H9 (cell line): ENCODE results near the gene UPF3A. TPM values are rescaled to one million over a fixed set of nuclear protein-coding genes. Genes with fewer than 3 reads are reported as not detected.
A peak's percentile ranks its signal among the peaks of the same experiment; 100 is the strongest.
"Not testable (repeated sequence)": the region's sequence is repeated elsewhere in the genome, so short reads cannot be mapped to it uniquely, and the experiment has no call there.

ENCODE experiments used
- DNase-seq: peaks from one replicate; pipeline ENCODE4 v3.0.0-alpha.2; 2017
- H2AFZ ChIP-seq: one replicate; pipeline ENCODE4 v1.6.1; 2013; ENCODE audit warnings: mild to moderate bottlenecking, low read length, control low read depth, moderate library complexity
- H2AK5ac ChIP-seq: 2 replicates; pipeline ENCODE4 v1.6.1; 2013; ENCODE audit warnings: low read length, control low read depth, mixed read lengths; ENCODE audit not compliant: insufficient read length
- H2BK120ac ChIP-seq: one replicate; pipeline ENCODE4 v1.6.1; 2013; ENCODE audit warnings: low read depth, mild to moderate bottlenecking, low read length, control low read depth, inconsistent platforms; ENCODE audit not compliant: poor library complexity, severe bottlenecking
- H2BK12ac ChIP-seq: 2 replicates; pipeline ENCODE4 v1.6.1; 2013; ENCODE audit warnings: low read length, control low read depth, mixed read lengths, low read depth; ENCODE audit not compliant: insufficient read length
- H2BK15ac ChIP-seq: 2 replicates; pipeline ENCODE4 v1.6.1; 2013; ENCODE audit warnings: low read depth, low read length, control low read depth
- H2BK20ac ChIP-seq: one replicate; pipeline ENCODE4 v1.6.1; 2013; ENCODE audit warnings: low read depth, mild to moderate bottlenecking, low read length, control low read depth, inconsistent platforms; ENCODE audit not compliant: poor library complexity, severe bottlenecking
- H2BK5ac ChIP-seq: 2 replicates; pipeline ENCODE4 v1.6.1; 2013; ENCODE audit warnings: low read length, control low read depth, mixed read lengths; ENCODE audit not compliant: insufficient read length
- H3K14ac ChIP-seq: 2 replicates; pipeline ENCODE4 v1.6.1; 2013; ENCODE audit warnings: low read length, control low read depth; ENCODE audit not compliant: insufficient read depth
- H3K18ac ChIP-seq: 2 replicates; pipeline ENCODE4 v1.6.1; 2013; ENCODE audit warnings: low read depth, mild to moderate bottlenecking, mixed read lengths, low read length, control low read depth; ENCODE audit not compliant: insufficient read length
- H3K23ac ChIP-seq: 2 replicates; pipeline ENCODE4 v1.6.1; 2013; ENCODE audit warnings: low read length, control low read depth, mixed read lengths, low read depth; ENCODE audit not compliant: insufficient read length
- H3K23me2 ChIP-seq: 2 replicates; pipeline ENCODE4 v1.6.1; 2013; ENCODE audit warnings: low read depth, mild to moderate bottlenecking, mixed read lengths, low read length, control low read depth; ENCODE audit not compliant: insufficient read length, poor library complexity, severe bottlenecking
- H3K27ac ChIP-seq: 2 replicates; pipeline ENCODE4 v1.5.1; 2013; ENCODE audit warnings: low read length, control low read depth, mixed read lengths, low read depth; ENCODE audit not compliant: insufficient read length
- H3K27me3 ChIP-seq: 2 replicates; pipeline ENCODE4 v1.6.1; 2013; ENCODE audit warnings: low read length, control low read depth, inconsistent platforms; ENCODE audit not compliant: insufficient read depth
- H3K4ac ChIP-seq: 2 replicates; pipeline ENCODE4 v1.6.1; 2013; ENCODE audit warnings: low read depth, mild to moderate bottlenecking, control low read depth, inconsistent platforms, low read length, moderate library complexity
- H3K4me1 ChIP-seq: 2 replicates; pipeline ENCODE4 v1.6.1; 2013; ENCODE audit warnings: low read length, control low read depth, inconsistent platforms; ENCODE audit not compliant: insufficient read depth
- H3K4me2 ChIP-seq: 2 replicates; pipeline ENCODE4 v1.6.1; 2013; ENCODE audit warnings: low read length, control low read depth, mixed read lengths; ENCODE audit not compliant: insufficient read length, insufficient read depth
- H3K56ac ChIP-seq: 2 replicates; pipeline ENCODE4 v1.6.1; 2013; ENCODE audit warnings: low read depth, mild to moderate bottlenecking, mixed read lengths, low read length, control low read depth; ENCODE audit not compliant: insufficient read length
- H3K79me1 ChIP-seq: 2 replicates; pipeline ENCODE4 v1.6.1; 2013; ENCODE audit warnings: low read depth, mild to moderate bottlenecking, moderate library complexity, low read length, control low read depth, inconsistent platforms; ENCODE audit not compliant: insufficient read depth, poor library complexity, severe bottlenecking
- H3K79me2 ChIP-seq: 2 replicates; pipeline ENCODE4 v1.6.1; 2013; ENCODE audit warnings: low read length, control low read depth, inconsistent platforms; ENCODE audit not compliant: insufficient read depth
- H3K9ac ChIP-seq: 2 replicates; pipeline ENCODE4 v1.6.1; 2013; ENCODE audit warnings: low read length, control low read depth, mixed read lengths; ENCODE audit not compliant: insufficient read length; ENCODE audit errors: extremely low read depth
- H3K9me3 ChIP-seq: one replicate; pipeline ENCODE4 v1.6.1; 2013; ENCODE audit warnings: low read depth, low read length, inconsistent platforms; ENCODE audit not compliant: control insufficient read depth
- H3T11ph ChIP-seq: one replicate; pipeline ENCODE4 v1.6.1; 2013; ENCODE audit warnings: mild to moderate bottlenecking, low read length, control low read depth, inconsistent platforms
- H4K20me1 ChIP-seq: one replicate; pipeline ENCODE4 v1.6.1; 2013; ENCODE audit not compliant: control insufficient read depth, insufficient read length, insufficient read depth
- H4K5ac ChIP-seq: 2 replicates; pipeline ENCODE4 v1.6.1; 2013; ENCODE audit warnings: low read depth, mild to moderate bottlenecking, mixed read lengths, low read length, control low read depth; ENCODE audit not compliant: insufficient read length
- H4K8ac ChIP-seq: replicated peaks from 2 replicates; pipeline ENCODE4 v1.6.1; 2013; ENCODE audit warnings: low read length, control low read depth, mixed read lengths, low read depth; ENCODE audit not compliant: insufficient read length
- H4K91ac ChIP-seq: 2 replicates; pipeline ENCODE4 v1.6.1; 2013; ENCODE audit warnings: low read depth, mild to moderate bottlenecking, moderate library complexity, mixed read lengths, low read length, control low read depth; ENCODE audit not compliant: insufficient read length
- H3K27ac Mint-ChIP-seq, 3 experiments: 2 replicates in 2 of 3; 3 replicates in 1 of 3; pipeline ENCODE4 v1.8.0; 2020 to 2021; ENCODE audit warnings: mixed read lengths in 3 of 3, mild to moderate bottlenecking in 1 of 3, moderate library complexity in 1 of 3
- H3K27me3 Mint-ChIP-seq: 2 replicates; pipeline ENCODE4 v1.8.0; 2021; ENCODE audit warnings: low read depth, mild to moderate bottlenecking, moderate library complexity, mixed read lengths
- H3K36me3 Mint-ChIP-seq, 3 experiments: 2 replicates in 2 of 3; 3 replicates in 1 of 3; pipeline ENCODE4 v1.8.0; 2020 to 2021; ENCODE audit warnings: low read depth in 3 of 3, mixed read lengths in 3 of 3; ENCODE audit not compliant: insufficient read depth in 1 of 3
- H3K4me1 Mint-ChIP-seq, 2 experiments: 2 replicates each; pipeline ENCODE4 v1.8.0; 2020; ENCODE audit warnings: mixed read lengths in 2 of 2
- H3K4me3 Mint-ChIP-seq, 2 experiments: 2 replicates in 1 of 2; 3 replicates in 1 of 2; pipeline ENCODE4 v1.8.0; 2020 to 2021; ENCODE audit warnings: mild to moderate bottlenecking in 2 of 2, mixed read lengths in 2 of 2, moderate library complexity in 1 of 2
- H3K9me3 Mint-ChIP-seq, 2 experiments: 2 replicates in 1 of 2; 3 replicates in 1 of 2; pipeline ENCODE4 v1.8.0; 2020; ENCODE audit warnings: mild to moderate bottlenecking in 2 of 2, mixed read lengths in 2 of 2, moderate library complexity in 1 of 2
- WGBS: extraction: QIAGEN DNeasy Blood & Tissue Kit; methylation state at CpG from one replicate; pipeline ENCODE4 v1.1.7; 2013; ENCODE audit warnings: missing lambda C conversion rate, low lambda C conversion rate, mixed read lengths; ENCODE audit not compliant: insufficient read length; ENCODE audit errors: extremely low coverage; 5-methylcytosine and 5-hydroxymethylcytosine counted together
- total RNA-seq: library from RNA; stranded (reverse); gene quantifications from 2 replicates; pipeline ENCODE4 v1.2.1, GENCODE V29; 2021
- TF ChIP-seq, protein P1 (sequence below): fragments of 200-600 bp; sonication (generic); conservative IDR thresholded peaks from 3 replicates; pipeline ENCODE4 v1.8.0; 2021; ENCODE audit warnings: antibody characterized with exemption, mild to moderate bottlenecking

UPF3A gene
- total RNA-seq, 1 experiment from 2014 or later: 81.8 TPM

GRCh38 chr13:114330086-114330485 lies 48.7 kb downstream of the UPF3A start:
- Histone ChIP-seq H3K4ac (no peak overlapping the region), H3K79me1 (no peaks in the 10 kb centered on the region), H3K18ac (no peak overlapping the region), H2BK120ac (no peak overlapping the region), H3K9me3 (no peaks in the 10 kb centered on the region), H4K20me1 (no peaks in the 10 kb centered on the region), H3K27me3 (no peaks in the 10 kb centered on the region), H2BK15ac (no peak overlapping the region), H2AK5ac (no peak overlapping the region), H4K8ac (no peak overlapping the region), H2AFZ (no peak overlapping the region), H2BK20ac (no peak overlapping the region), H3K79me2 (no peaks in the 10 kb centered on the region), H3K9ac (no peak overlapping the region), H3T11ph (no peak overlapping the region), H4K5ac (no peak overlapping the region), H3K14ac (no peak overlapping the region), H3K56ac (no peak overlapping the region), H2BK12ac (no peak overlapping the region), H4K91ac (no peak overlapping the region), H2BK5ac (no peak overlapping the region), H3K27ac (no peak overlapping the region), H3K23me2 (no peaks in the 10 kb centered on the region), H3K23ac (no peak overlapping the region), H3K4me2 (no peak overlapping the region), H3K4me1 (no peaks in the 10 kb centered on the region; the same call in 1 of the 2 replicates)
- no CpG with 5 or more reads among the region's 5 CpGs for WGBS
- Mint-ChIP-seq H3K27ac (no peak overlapping the region), H3K4me1 (peaks cover 20 to 22% of the 10 kb centered on the region in 2 experiments), H3K36me3 (peaks cover 5 to 23% (median 17%) of the 10 kb centered on the region in 3 experiments; a peak in 6 of 7 replicates), H3K9me3 (no peaks in the 10 kb centered on the region), H3K4me3 (no peak overlapping the region), H3K27me3 (no peaks in the 10 kb centered on the region)
- no peak for DNase-seq
- TF ChIP-seq, protein P1, sequence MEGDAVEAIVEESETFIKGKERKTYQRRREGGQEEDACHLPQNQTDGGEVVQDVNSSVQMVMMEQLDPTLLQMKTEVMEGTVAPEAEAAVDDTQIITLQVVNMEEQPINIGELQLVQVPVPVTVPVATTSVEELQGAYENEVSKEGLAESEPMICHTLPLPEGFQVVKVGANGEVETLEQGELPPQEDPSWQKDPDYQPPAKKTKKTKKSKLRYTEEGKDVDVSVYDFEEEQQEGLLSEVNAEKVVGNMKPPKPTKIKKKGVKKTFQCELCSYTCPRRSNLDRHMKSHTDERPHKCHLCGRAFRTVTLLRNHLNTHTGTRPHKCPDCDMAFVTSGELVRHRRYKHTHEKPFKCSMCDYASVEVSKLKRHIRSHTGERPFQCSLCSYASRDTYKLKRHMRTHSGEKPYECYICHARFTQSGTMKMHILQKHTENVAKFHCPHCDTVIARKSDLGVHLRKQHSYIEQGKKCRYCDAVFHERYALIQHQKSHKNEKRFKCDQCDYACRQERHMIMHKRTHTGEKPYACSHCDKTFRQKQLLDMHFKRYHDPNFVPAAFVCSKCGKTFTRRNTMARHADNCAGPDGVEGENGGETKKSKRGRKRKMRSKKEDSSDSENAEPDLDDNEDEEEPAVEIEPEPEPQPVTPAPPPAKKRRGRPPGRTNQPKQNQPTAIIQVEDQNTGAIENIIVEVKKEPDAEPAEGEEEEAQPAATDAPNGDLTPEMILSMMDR: no peak

DNA sequence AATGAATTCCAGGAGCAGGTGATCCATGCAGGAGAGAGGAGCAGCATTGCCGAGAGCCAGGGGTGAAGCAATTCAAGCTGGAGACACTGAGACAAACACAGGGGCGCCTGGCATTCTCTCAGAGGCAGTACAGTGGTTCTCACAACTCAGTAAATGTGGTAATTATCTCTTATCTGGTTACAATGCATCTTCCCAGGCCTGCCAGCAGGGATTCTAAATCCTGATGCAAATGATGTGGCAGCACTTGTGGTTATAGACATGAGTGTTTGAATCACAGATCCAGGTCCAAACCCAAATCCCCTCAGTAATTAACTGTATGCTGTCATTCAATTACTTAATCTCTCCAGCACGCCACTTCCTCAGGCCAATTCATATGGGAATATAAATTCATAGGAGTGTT lies 52.5 kb downstream of the UPF3A start:
- not testable (repeated sequence) for H2AK5ac ChIP-seq, H3K4me2 ChIP-seq, H3K18ac ChIP-seq, H2BK20ac ChIP-seq, H2AFZ ChIP-seq, H3K9me3 Mint-ChIP-seq, H3K79me2 ChIP-seq, H3K36me3 Mint-ChIP-seq, H3K27ac ChIP-seq, H3K27me3 Mint-ChIP-seq, H2BK120ac ChIP-seq, H3K4me3 Mint-ChIP-seq, H3K27me3 ChIP-seq, H3K4ac ChIP-seq, H3K4me1 ChIP-seq, H2BK12ac ChIP-seq, H3K23me2 ChIP-seq, DNase-seq, H4K91ac ChIP-seq, H3T11ph ChIP-seq, H3K9ac ChIP-seq, H4K20me1 ChIP-seq, H4K5ac ChIP-seq, H3K56ac ChIP-seq, H3K14ac ChIP-seq, H2BK5ac ChIP-seq, H2BK15ac ChIP-seq, H3K23ac ChIP-seq, H3K79me1 ChIP-seq, H3K9me3 ChIP-seq, H4K8ac ChIP-seq
- peaks cover 19 to 20% of the 10 kb centered on the region in 2 experiments for H3K4me1 Mint-ChIP-seq
- peak overlapping the region in 1 of 3 experiments; percentile 69; a peak in 1 of 7 replicates for H3K27ac Mint-ChIP-seq
- no CpG with 5 or more reads among the region's 3 CpGs for WGBS
